Measurements from ENCODE around the gene PLK3. TPM values are rescaled to one million over a fixed set of nuclear protein-coding genes. Genes with fewer than 3 reads are reported as not detected.
"Not testable (repeated sequence)": the region's sequence is repeated elsewhere in the genome, so short reads cannot be mapped to it uniquely, and the experiment has no call there.

PLK3 gene
- total and polyA plus RNA-seq, 2 of the 4 experiments (the other 2 are of a cell fraction) = 15.8 to 51.6 TPM

GRCh38 chr1:44824392-44824791, 24.2 kb downstream of the PLK3 start:
- CTCF ChIA-PET; dilution Hi-C loops (cut with HindIII; ENCODE audit: low sequenced_read_pairs, unreplicated experiment); POLR2A ChIA-PET (ENCODE audit: unreplicated experiment): not testable (repeated sequence)

More at GRCh38 chr1:44824392-44824791, 24.2 kb downstream of the PLK3 start:
- intact Hi-C loops (cut with micrococcal nuclease); BruUV-seq (replicated peaks); H3K4me1 ChIP-seq (ENCODE audit: control insufficient read depth, insufficient read depth, low read length); H3K4me3 ChIP-seq (ENCODE audit: insufficient read depth, low read depth, low read length); H2AFZ ChIP-seq (replicated peaks; ENCODE audit: low read length, poor library complexity); H3K9me1 ChIP-seq (ENCODE audit: insufficient read depth, low read length); H3K23ac ChIP-seq (ENCODE audit: low read depth, low read length); H3K9me3 ChIP-seq (ENCODE audit: control insufficient read depth, insufficient read depth, low read length); H3K56ac ChIP-seq (ENCODE audit: extremely low read depth, insufficient read depth, low read length); ATAC-seq (ENCODE audit: low read depth); H2AK9ac ChIP-seq (replicated peaks; ENCODE audit: low read depth, low read length, poor library complexity); H4K20me1 ChIP-seq (ENCODE audit: insufficient read depth, low read length); H3K27ac ChIP-seq (ENCODE audit: insufficient read depth, low read length); H3K27me3 ChIP-seq (ENCODE audit: control insufficient read depth, insufficient read depth, low read length); in situ Hi-C loops (cut with MboI; ENCODE audit: low sequenced_read_pairs); H2BK20ac ChIP-seq (ENCODE audit: low read depth, low read length); H4K91ac ChIP-seq (ENCODE audit: insufficient read depth, low read depth, low read length); H3K36me3 ChIP-seq (ENCODE audit: control insufficient read depth, insufficient read depth, low read length); H3K4ac ChIP-seq (ENCODE audit: low read depth, low read length); DNase-seq; H2AK5ac ChIP-seq (ENCODE audit: low read depth, low read length); H4K8ac ChIP-seq (ENCODE audit: low read depth in 2 of 2, low read length in 2 of 2); H3K9ac ChIP-seq (ENCODE audit: low read depth, low read length); H2BK15ac ChIP-seq (ENCODE audit: low read depth, low read length); H3K4me2 ChIP-seq (ENCODE audit: low read depth, low read length); H2BK120ac ChIP-seq (ENCODE audit: low read depth, low read length); H2BK5ac ChIP-seq (ENCODE audit: low read depth, low read length, poor library complexity, severe bottlenecking); H4K5ac ChIP-seq (ENCODE audit: low read depth, low read length); H3K79me1 ChIP-seq (ENCODE audit: low read depth in 1 of 2, low read length in 2 of 2); H3K18ac ChIP-seq (ENCODE audit: low read depth, low read length); H3K14ac ChIP-seq (replicated peaks; ENCODE audit: low read depth, low read length): not testable (repeated sequence)
- WGBS, 2 experiments (ENCODE audit: extremely low coverage in 2 of 2, insufficient read length in 1 of 2) = 90% methylated on average over 2 of the region's 6 CpGs; no CpG with 5 or more reads in 1 of the 2 experiments
